Measurements from ENCODE around the gene MAMDC2.

The MAMDC2 gene

GRCh38 chr9:70079417-70080037, 35.9 kb downstream of the MAMDC2 start:
- TF ChIP-seq CTCF (conservative IDR thresholded peaks at IDR 0.05): no peak
- H3K27ac ChIP-seq: no peak overlapping the region

- no peak for TF ChIP-seq CTCF (conservative IDR thresholded peaks at IDR 0.05)
- H3K27ac ChIP-seq: peak overlapping the region; percentile 45
These were observed 37.0 kb downstream of the MAMDC2 start for GRCh38 chr9:70080481-70081119.

- no peak for TF ChIP-seq CTCF (conservative IDR thresholded peaks at IDR 0.05)
- H3K27ac ChIP-seq: peak overlapping the region; percentile 45
These were observed 37.5 kb downstream of the MAMDC2 start for GRCh38 chr9:70081120-70081495.

DNA sequence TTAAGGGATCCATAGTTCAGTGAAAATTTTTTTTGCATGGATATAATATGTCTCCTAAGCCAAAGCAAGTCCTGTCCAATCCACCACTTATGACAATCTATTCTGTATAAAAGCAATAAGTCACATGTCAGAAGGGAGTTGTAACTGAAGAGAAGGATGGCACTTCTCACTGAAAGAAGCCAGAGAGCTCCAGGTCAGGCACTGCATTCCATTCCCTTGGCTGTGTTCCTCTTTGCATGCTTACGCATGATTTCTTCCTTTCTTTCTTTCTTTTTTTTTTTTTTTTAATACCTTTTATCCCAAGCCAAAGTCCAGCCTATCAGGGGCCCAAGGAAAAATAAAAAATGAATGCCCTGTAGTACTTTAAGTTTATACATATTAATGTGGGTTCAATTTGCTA, 39.8 kb downstream of the MAMDC2 start:
- no peak overlapping the region for H3K27ac ChIP-seq
- no peak for TF ChIP-seq CTCF (conservative IDR thresholded peaks at IDR 0.05)

- TF ChIP-seq CTCF (conservative IDR thresholded peaks at IDR 0.05): no peak
These were observed 41.6 kb downstream of the MAMDC2 start for GRCh38 chr9:70085241-70085640.

DNA sequence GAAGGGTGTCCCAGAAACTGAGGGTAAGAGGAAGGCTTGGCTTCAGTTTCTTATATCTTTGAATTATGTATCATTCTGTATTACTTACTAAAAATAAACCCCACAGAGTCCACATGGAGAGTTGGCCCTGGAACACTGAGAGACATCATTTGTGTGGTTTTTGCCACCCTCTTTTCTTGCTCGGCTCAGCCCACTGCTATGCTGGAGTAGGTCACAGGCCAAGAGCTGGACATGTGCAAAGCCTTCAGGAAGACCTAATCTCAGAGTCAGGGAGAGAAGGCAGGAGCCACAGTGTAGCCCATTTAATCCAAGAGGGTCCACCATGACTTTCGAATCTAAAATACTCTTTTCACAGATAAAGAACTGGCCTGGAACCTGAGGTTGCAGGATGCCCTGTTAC, 47.5 kb downstream of the MAMDC2 start:
- H3K27ac ChIP-seq: no peak overlapping the region
- TF ChIP-seq CTCF (conservative IDR thresholded peaks at IDR 0.05): no peak

More at GRCh38 chr9:70085241-70085640, 41.6 kb downstream of the MAMDC2 start:
- no peak overlapping the region for H3K27ac ChIP-seq

DNA sequence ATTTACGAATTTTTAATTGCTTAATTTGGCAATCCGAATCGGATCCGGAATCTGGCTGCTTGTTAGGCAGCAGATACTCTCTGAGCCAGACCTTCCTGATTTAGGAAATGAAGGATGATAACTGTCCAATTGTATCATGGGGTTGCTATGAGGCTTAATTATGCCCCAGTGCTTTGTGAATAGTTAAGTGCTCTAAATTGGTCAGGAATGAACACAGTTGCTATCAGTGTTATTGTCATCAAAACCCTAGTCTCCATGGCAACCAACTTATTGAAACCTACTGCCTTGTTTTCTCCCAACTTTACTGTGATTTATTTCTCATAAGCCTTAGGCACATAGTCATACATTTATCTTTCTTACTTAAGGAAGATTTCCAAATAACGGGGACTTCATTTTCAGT, 47.9 kb downstream of the MAMDC2 start:
- no peak for TF ChIP-seq CTCF (conservative IDR thresholded peaks at IDR 0.05)
- no peak overlapping the region for H3K27ac ChIP-seq

All from VCaP (cell line).